HG02840 (cell line): ENCODE results near the gene AFAP1L2.
"Not testable (repeated sequence)": the region's sequence is repeated elsewhere in the genome, so short reads cannot be mapped to it uniquely, and the experiment has no call there.

ENCODE experiments used
- ATAC-seq: cut with Tn5 transposase; IDR thresholded peaks from one replicate; pipeline ENCODE4 v1.9.1; 2021; ENCODE audit warnings: mild to moderate bottlenecking, moderate library complexity, moderate number of reproducible peaks; ENCODE audit not compliant: unreplicated experiment, low FRiP score

AFAP1L2 gene

DNA sequence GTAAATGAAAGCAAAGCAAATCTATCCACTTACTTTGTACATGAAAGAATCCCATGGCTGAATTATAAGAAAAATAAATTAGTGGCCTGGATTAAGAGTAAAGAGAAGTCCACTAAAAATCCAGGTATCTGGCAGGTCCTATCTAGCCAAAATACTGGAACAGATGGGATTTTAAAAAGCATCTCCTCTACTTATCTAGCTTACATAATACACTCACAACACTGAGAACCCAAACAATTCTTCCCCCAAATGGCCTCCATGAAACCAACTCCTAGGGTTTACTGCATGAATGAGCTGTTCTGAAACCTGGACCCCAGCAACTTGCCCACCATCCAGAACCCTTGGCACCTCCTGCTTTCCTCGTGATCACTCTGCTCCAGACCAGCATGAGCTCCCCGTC lies 61.3 kb downstream of the AFAP1L2 start:
- no peak for ATAC-seq

GRCh38 chr10:114340816-114341215 lies 63.5 kb downstream of the AFAP1L2 start:
- no peak for ATAC-seq

- ATAC-seq: no peak
Observed at GRCh38 chr10:114337510-114338462, 66.5 kb downstream of the AFAP1L2 start.

DNA sequence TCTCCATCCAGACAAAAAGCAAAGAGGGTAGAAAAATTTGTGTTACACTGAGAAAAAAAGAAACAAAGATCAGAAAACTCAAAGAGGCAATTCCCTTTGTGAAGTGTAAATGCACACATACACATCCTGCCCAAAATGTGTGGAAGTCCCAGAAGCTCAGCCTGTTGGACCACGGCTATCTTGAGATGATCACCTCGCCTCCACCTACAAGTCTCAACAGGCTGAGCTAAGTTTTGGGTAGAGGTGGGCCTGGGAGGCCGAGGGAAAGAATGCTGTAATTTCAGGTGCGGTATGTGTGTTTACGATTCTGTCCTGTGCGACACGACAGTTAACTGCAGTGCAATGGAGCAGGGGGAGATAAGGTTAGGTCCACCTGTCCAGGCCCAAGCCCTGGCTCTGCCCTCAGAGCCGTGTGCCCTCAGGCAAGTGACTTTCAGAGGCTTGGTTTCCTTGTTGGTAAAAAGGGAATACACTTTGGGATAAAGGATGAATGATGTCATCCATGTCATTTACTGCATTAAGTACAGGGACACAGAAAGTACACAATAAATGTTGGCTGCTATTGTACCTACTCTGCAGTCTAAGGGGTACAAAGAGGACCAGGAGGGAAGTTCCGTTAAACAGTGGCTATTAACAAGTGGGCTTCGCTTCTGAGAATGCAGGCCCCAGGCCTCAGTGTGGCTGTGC lies 67.3 kb downstream of the AFAP1L2 start:
- no peak for ATAC-seq

GRCh38 chr10:114335614-114336013 lies 68.7 kb downstream of the AFAP1L2 start:
- ATAC-seq: no peak

DNA sequence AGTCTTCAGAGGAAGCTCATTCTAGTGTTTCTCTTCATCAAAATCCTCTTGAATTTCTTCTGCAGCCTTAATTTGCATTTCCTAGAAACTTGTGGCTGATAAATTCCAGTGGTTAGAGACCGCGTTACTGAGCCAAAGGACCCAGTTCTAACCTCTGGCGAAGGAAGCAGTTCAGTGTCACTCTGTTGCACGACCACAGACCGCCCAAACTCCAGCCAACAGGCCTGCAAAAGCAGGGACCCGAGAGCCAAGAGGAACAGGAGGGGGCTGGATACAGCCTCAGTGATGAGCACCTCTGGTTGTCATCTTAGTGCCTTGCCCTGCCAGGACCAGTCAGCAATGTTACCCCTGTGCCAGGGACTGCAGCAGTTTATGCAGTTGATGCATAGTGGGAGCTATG lies 70.0 kb downstream of the AFAP1L2 start:
- no peak for ATAC-seq

GRCh38 chr10:114333441-114333840 lies 70.9 kb downstream of the AFAP1L2 start:
- not testable (repeated sequence) for ATAC-seq

GRCh38 chr10:114332301-114333192 lies 71.8 kb downstream of the AFAP1L2 start:
- no peak for ATAC-seq

- no peak for ATAC-seq
Observed at GRCh38 chr10:114329634-114330365, 74.5 kb downstream of the AFAP1L2 start.

- ATAC-seq: no peak
Observed at GRCh38 chr10:114328874-114329273, 75.4 kb downstream of the AFAP1L2 start.

DNA sequence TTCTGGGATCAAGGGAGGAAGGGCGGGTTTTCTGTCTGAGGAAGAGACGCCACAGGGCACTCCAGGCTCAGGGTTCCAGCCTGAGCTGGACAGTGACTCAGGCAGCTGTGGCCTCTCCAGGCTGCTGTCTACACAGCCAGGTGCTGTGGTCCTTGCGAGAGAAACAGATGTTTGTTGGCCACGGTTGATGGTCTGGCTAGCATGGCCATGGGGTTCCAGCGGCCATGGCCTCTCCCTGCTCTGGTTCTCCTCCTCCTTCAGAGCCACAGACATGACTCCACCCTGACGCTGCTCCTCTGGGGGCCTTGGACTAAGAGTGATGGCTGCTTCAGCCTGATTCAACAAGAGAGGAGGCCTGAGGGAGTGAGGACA lies 75.9 kb downstream of the AFAP1L2 start:
- ATAC-seq: no peak

- ATAC-seq: no peak
Observed at GRCh38 chr10:114327537-114328440, 76.5 kb downstream of the AFAP1L2 start.

- ATAC-seq: no peak
Observed at GRCh38 chr10:114326795-114327194, 77.5 kb downstream of the AFAP1L2 start.

- no peak for ATAC-seq
Observed at GRCh38 chr10:114323023-114323422, 81.3 kb downstream of the AFAP1L2 start.

GRCh38 chr10:114322344-114322743 lies 82.0 kb downstream of the AFAP1L2 start:
- ATAC-seq: no peak

- no peak for ATAC-seq
Observed at GRCh38 chr10:114320249-114321116, 83.8 kb downstream of the AFAP1L2 start.

- no peak for ATAC-seq
Observed at GRCh38 chr10:114319406-114320248, 84.7 kb downstream of the AFAP1L2 start.
